Thymus (tissue), 11 donors: Measurements from ENCODE around the gene RINL. TPM values are rescaled to one million over a fixed set of nuclear protein-coding genes. Genes with fewer than 3 reads are reported as not detected.
"Not testable (repeated sequence)": the region's sequence is repeated elsewhere in the genome, so short reads cannot be mapped to it uniquely, and the experiment has no call there.

Source experiments
- DNase-seq, 9 donors: peaks; one replicate each; pipeline ENCODE4 v3.0.0-alpha.2; 2013; ENCODE audit warnings: low spot score in 9 of 9, low read depth in 6 of 9, missing footprints in 1 of 9
- H3K27ac ChIP-seq, 2 donors: one replicate each; pipeline ENCODE4 v1.5.1; 2013; ENCODE audit warnings: control low read depth in 1 of 2, low read depth in 1 of 2, low read length in 1 of 2, mild to moderate bottlenecking in 1 of 2, moderate library complexity in 1 of 2
- H3K27me3 ChIP-seq, 2 donors: one replicate each; pipeline ENCODE4 v1.5.1; 2013; ENCODE audit warnings: low read length in 1 of 2; ENCODE audit not compliant: control insufficient read depth in 2 of 2, insufficient read depth in 1 of 2
- H3K36me3 ChIP-seq, 2 donors: one replicate each; pipeline ENCODE4 v1.5.1; 2013; ENCODE audit warnings: low read length in 1 of 2, mild to moderate bottlenecking in 1 of 2, moderate library complexity in 1 of 2; ENCODE audit not compliant: control insufficient read depth in 2 of 2, insufficient read depth in 2 of 2
- H3K4me1 ChIP-seq, 2 donors: one replicate each; pipeline ENCODE4 v1.5.1; 2013; ENCODE audit warnings: low read length in 2 of 2; ENCODE audit not compliant: control insufficient read depth in 2 of 2, insufficient read depth in 2 of 2
- H3K4me3 ChIP-seq, 2 donors: one replicate each; pipeline ENCODE4 v1.5.1; 2013; ENCODE audit warnings: low read length in 2 of 2, control low read depth in 1 of 2, mild to moderate bottlenecking in 1 of 2
- H3K9me3 ChIP-seq, 2 donors: one replicate each; pipeline ENCODE4 v1.5.1; 2013; ENCODE audit warnings: low read length in 1 of 2, mild to moderate bottlenecking in 1 of 2; ENCODE audit not compliant: control insufficient read depth in 2 of 2, insufficient read depth in 1 of 2
- WGBS: extraction: QIAGEN DNeasy Blood & Tissue Kit; methylation state at CpG from one replicate; pipeline ENCODE4 v1.1.7; 2013; 5-methylcytosine and 5-hydroxymethylcytosine counted together
- polyA plus RNA-seq: library from polyadenylated mRNA; stranded (reverse); fragments of 200-250 nt; gene quantifications from one replicate; pipeline ENCODE4 v1.2.3, GENCODE V29; 2013
- total RNA-seq: library from RNA; stranded (reverse); fragments of 120-200 nt; gene quantifications from one replicate; pipeline ENCODE4 v1.2.4, GENCODE V29; 2013
- donor health status: healthy.

The RINL gene
- total and polyA plus RNA-seq, 2 donors, result 26.9 to 38.2 TPM

DNA sequence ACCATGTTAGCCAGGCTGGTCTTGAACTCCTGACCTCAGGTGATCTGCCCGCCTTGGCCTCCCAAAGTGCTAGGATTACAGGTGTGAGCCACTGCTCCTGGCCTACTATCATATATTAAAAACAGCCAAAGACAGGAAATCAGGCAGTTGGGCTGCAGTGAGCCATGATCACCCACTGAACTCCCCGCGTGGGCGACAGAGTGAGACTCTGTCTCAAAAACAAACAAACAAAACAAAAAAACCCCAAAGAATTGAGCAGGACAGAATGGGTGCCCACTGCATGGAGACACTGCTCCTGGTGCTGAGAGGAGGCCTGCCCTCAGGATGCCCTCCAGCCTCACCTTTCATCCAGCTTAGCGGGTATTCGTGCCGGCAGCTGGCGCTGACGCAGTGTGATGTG is 5.2 kb upstream of the RINL start:
- peaks cover 6 to 12% of the 10 kb centered on the region in 2 donors for H3K4me1 ChIP-seq
- 97% methylated on average over 9 of the region's 9 CpGs for WGBS
- H3K27me3 ChIP-seq, result no peaks in the 10 kb centered on the region
- no peak for DNase-seq
- no peaks in the 10 kb centered on the region for H3K9me3 ChIP-seq
- no peak overlapping the region for H3K4me3 ChIP-seq
- H3K27ac ChIP-seq, result no peak overlapping the region
- peaks cover 3 to 18% of the 10 kb centered on the region in 2 donors for H3K36me3 ChIP-seq

DNA sequence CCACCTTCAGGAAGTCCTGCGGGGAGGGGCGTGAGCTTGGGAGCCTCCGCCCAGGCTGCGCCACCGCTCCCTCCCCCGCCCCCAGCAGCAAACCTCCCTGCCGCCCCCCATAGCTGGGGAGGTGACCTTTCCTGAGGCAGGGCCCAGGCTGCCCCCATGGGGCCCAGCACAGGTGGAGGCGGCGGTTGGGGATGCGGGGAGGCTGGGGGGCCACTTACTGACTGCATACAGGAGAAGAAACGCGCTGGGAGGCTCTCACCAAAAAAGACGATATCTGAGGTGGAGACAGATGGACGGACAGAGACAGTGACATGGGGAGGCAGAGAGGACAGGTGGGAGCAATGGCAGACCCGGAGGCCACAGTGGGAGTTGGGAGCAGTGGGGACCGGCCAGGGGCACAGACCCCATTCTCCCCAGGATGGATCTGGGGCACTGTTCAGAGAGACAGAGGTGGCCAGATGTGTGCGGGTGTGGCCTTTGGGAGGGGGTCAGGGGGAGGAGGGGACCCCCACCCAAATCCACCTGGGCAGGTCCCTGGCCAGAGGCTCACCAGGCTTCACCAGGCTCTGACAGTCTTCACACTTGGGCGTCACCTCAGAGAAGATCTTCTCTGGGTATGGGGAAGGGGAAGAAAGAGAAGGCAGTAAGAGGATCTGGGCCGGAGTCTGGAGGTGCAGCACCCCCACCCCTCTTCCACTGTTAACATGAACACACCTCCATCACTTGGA is 3.0 kb upstream of the RINL start:
- no peaks in the 10 kb centered on the region for H3K9me3 ChIP-seq
- WGBS, result 99% methylated on average over 19 of the region's 19 CpGs
- DNase-seq, result no peak
- peaks cover 13 to 18% of the 10 kb centered on the region in 2 donors for H3K4me1 ChIP-seq
- no peaks in the 10 kb centered on the region for H3K27me3 ChIP-seq
- H3K27ac ChIP-seq, result no peak overlapping the region
- H3K36me3 ChIP-seq, result peaks cover 2 to 16% of the 10 kb centered on the region in 2 donors
- H3K4me3 ChIP-seq, result no peak overlapping the region

DNA sequence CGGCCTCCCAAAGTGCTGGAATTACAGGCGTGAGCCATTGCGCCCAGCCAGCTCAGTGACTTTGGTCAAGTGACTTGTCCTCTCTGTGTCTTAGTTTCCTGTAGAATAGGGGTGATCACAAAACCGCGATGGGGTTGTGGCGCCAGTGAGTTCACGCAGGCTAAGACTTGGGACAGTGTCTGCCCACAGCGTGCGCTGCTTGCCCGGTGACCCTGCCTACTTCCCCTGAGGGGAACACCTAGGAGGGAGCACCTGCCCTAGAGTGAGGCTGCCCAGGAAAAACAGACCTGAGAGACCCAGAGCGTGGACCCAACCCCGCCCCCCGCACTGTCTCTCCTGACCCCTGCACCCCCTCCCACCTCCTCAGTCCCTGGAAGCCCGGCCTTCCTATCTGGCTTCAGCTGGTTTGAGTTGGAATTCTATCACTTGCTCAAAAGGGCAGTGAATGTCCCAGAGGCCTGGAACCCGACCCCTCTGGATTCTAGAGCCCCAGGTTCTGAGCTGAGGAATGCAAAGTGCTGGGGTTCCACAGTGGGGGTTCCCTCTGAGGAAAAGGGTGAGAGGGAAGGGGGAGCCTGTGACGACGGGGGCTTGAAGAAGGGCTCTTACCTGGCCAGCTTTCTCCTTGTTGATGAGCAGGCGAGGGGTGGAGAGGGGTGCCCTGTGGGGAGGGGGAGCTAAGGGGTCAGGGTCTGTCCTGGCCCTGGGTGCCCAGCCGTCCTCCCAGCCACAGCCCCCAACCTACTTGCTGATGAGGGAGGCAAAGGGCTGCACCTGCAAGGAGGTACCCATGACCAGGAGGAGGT is 2.2 kb upstream of the RINL start:
- 97% methylated on average over 19 of the region's 19 CpGs for WGBS
- H3K27ac ChIP-seq, result no peak overlapping the region
- H3K9me3 ChIP-seq, result no peaks in the 10 kb centered on the region
- no peaks in the 10 kb centered on the region for H3K27me3 ChIP-seq
- peaks cover 2 to 16% of the 10 kb centered on the region in 2 donors for H3K36me3 ChIP-seq
- no peak overlapping the region for H3K4me3 ChIP-seq
- H3K4me1 ChIP-seq, result peaks cover 13 to 18% of the 10 kb centered on the region in 2 donors
- DNase-seq, result no peak

DNA sequence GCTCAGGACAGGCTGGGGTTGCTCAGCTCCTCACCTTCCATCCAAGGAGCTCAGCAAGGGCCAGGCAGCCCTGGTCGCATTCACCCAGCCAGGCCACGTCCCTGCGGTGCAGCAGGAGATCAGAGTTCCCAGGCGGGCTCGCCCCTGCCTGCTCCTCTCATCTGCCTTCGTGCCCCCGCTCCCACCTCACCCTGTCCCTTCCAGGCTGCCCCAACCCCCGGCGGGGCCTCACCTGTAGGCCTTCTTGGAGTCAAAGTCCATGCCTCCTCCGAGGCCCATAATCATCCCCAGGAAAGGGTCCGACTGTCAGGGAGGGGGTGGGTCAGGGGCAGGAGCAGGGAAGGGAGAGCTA is 1.3 kb upstream of the RINL start:
- Histone ChIP-seq H3K4me1 (peaks cover 13 to 18% of the 10 kb centered on the region in 2 donors), H3K36me3 (peaks cover 2 to 16% of the 10 kb centered on the region in 2 donors), H3K27me3 (no peaks in the 10 kb centered on the region), H3K27ac (peak overlapping the region in 1 of 2 donors; percentile 27), H3K4me3 (no peak overlapping the region), H3K9me3 (no peaks in the 10 kb centered on the region)
- WGBS, result 97% methylated on average over 11 of the region's 11 CpGs
- no peak for DNase-seq

DNA sequence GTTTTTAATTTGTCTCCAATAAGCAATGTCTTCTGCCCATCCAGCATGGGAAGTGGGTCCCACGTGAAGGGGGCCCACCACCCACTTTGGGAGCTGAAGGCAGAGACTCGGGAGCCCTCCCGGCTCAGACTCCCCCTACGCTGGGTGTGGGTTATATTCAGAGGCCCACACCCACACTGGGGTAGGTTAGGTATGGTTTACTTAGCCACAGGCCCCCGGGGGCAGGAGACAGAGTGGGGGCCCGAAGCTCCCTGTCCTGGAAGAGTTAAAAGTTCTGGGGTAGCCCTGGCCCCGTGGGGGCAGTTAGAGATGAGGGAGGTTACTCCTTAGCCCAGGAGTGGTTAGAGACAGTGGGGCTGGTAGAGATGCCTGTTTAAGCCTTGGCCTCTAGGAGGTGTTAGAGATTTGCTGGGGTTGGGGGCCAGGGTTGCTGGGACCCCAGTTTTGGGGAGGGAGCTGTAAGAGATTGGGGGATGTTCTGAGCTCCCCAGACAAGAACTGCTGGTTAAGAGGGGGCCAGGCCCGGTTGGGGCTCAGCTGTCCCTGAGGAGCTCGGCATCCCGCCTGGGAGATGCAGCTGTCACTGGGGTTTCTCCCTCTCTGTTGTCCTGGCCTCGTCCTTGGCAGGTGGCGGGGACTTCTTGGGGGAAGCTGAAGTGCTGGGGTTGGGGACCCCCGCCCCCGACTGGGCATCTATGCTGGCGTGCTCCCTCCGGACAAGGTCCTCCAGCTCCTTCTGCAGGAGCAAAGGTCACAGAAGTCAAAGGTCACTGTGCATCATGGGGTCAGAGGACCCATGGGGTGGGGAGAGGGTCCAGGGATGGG is 712 bp upstream of the RINL start:
- no peaks in the 10 kb centered on the region for H3K27me3 ChIP-seq
- H3K36me3 ChIP-seq, result peaks cover 2 to 16% of the 10 kb centered on the region in 2 donors
- peak overlapping the region; percentile 90 to 96 for H3K27ac ChIP-seq
- no peaks in the 10 kb centered on the region for H3K9me3 ChIP-seq
- peak overlapping the region; percentile 47 to 49 for H3K4me3 ChIP-seq
- no peak for DNase-seq
- 67% methylated on average over 16 of the region's 16 CpGs for WGBS
- H3K4me1 ChIP-seq, result peaks cover 13 to 18% of the 10 kb centered on the region in 2 donors

DNA sequence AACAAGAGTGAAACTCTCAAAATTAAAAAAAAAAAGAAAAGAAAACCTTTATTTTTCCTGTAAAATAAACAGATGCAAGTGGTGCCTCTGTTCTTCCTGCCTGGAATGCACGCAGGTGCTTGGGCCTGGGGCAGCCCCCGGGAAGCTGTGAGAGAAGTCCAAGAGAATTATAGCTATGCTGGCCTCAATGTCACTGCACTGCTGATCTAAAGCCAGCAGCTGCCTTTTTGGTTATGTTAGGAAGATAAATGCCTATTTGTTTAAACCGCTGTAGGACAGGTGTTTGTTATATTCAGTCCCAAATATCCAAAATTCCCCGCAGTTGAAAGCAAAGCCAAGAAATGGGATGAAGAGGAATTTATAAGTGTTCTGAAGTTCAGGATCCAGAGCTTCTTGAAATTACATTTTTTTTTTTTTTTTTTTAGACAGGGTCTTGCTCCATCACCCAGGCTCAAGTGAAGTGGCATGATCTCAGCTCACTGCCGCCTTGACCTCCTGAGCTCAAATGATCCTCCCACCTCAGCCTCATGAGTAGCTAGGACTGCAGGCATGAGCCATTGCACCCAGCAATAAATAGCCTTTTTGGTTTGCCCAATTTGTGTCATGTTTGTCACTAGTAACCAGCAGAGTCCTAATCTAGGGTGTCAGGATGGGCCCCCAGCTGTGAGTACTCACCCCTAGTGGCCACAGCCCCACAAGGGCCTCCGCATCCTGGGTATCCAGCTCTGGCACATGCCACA is 2.2 kb downstream of the RINL start:
- Histone ChIP-seq H3K9me3 (no peaks in the 10 kb centered on the region), H3K27me3 (no peaks in the 10 kb centered on the region), H3K4me1 (peaks cover 13 to 18% of the 10 kb centered on the region in 2 donors), H3K27ac (no peak overlapping the region), H3K4me3 (no peak overlapping the region), H3K36me3 (peaks cover 0 to 9% of the 10 kb centered on the region in 2 donors)
- WGBS, result 96% methylated on average over 6 of the region's 6 CpGs
- no peak for DNase-seq

DNA sequence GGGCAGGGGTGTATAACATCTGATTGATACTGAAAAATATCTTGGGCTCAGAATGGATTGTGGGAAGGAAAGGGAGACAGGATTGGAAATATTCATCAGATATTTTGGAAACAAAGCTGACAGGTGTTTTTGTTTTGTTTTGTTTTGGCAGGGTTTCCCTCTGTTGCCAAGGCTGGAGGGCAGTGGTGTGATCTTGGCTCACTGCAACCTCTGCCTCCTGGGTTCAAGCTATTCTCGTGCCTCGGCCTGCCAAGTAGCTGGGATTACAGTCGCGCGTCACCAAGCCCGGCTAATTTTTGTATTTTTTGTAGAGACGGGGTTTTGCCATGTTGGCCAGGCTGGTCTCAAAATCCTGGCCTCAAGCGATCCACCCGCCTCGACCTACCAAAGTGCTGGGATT is 4.7 kb downstream of the RINL start:
- H3K27ac ChIP-seq, DNase-seq, H3K4me3 ChIP-seq, H3K36me3 ChIP-seq, H3K9me3 ChIP-seq, H3K27me3 ChIP-seq: not testable (repeated sequence)
- 98% methylated on average over 10 of the region's 10 CpGs for WGBS
- H3K4me1 ChIP-seq, result peaks cover 23 to 27% of the 10 kb centered on the region in 2 donors

DNA sequence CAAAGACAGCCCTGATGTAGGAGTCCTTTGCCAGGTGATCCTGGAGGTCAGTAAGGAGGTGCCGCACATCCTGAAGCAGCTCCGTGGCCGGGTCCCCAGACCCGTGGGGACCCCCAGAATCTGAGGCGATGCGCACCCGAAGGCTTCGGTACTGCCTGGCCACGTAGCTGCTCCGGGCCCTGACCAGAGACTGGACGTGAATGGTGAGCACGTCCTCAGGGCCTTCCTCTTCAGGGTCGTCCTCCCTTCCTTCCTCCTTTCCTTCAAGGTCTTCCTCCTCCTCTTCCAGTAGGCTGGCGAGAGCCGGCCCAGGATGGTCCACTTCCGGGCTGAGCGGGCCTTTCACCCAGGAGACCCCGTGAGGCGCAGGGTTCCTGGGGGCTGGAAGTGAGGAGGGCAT is 7.5 kb downstream of the RINL start:
- Histone ChIP-seq H3K27me3 (peaks cover 0 to 6% of the 10 kb centered on the region in 2 donors), H3K9me3 (no peaks in the 10 kb centered on the region), H3K4me1 (peaks cover 15 to 19% of the 10 kb centered on the region in 2 donors), H3K4me3 (peak overlapping the region in 1 of 2 donors; percentile 55), H3K36me3 (no peaks in the 10 kb centered on the region), H3K27ac (no peak overlapping the region)
- no peak for DNase-seq
- 97% methylated on average over 19 of the region's 19 CpGs for WGBS
